RWPE2 (cell line): ENCODE measurements around the gene EIF2AK3.

Source experiments
- ATAC-seq: fragments of 200-7000 bp; cut with Tn5 transposase; 3 replicates; pipeline ENCODE4 v1.9.1; 2021; ENCODE audit warnings: low read depth
- DNase-seq: peaks from one replicate; pipeline ENCODE4 v3.0.0-alpha.2; 2020; ENCODE audit warnings: low spot score
- H3K27ac ChIP-seq: fragments of 450-650 bp; 2 replicates; pipeline ENCODE4 v1.5.1; 2017; ENCODE audit warnings: mild to moderate bottlenecking; ENCODE audit not compliant: poor library complexity, severe bottlenecking
- H3K27me3 ChIP-seq: fragments of 250-450 bp; sonication (Bioruptor Pico); 2 replicates; pipeline ENCODE4 v1.5.1; 2021; ENCODE audit warnings: mild to moderate bottlenecking, moderate library complexity; ENCODE audit not compliant: insufficient read depth, poor library complexity, severe bottlenecking
- H3K36me3 ChIP-seq: fragments of 250-450 bp; sonication (Bioruptor Pico); 2 replicates; pipeline ENCODE4 v1.5.1; 2020; ENCODE audit warnings: low read depth, mild to moderate bottlenecking, moderate library complexity
- H3K4me1 ChIP-seq: fragments of 250-450 bp; sonication (Bioruptor Pico); 2 replicates; pipeline ENCODE4 v1.5.1; 2021; ENCODE audit warnings: mild to moderate bottlenecking, moderate library complexity; ENCODE audit not compliant: insufficient read depth, poor library complexity, severe bottlenecking
- H3K4me3 ChIP-seq: fragments of 250-450 bp; sonication (Bioruptor Pico); 2 replicates; pipeline ENCODE4 v1.5.1; 2021; ENCODE audit warnings: mild to moderate bottlenecking, moderate library complexity; ENCODE audit not compliant: severe bottlenecking
- H3K9me3 ChIP-seq: fragments of 250-450 bp; sonication (Bioruptor Pico); 2 replicates; pipeline ENCODE4 v1.5.1; 2021; ENCODE audit warnings: mild to moderate bottlenecking, moderate library complexity; ENCODE audit not compliant: severe bottlenecking
- TF ChIP-seq, protein P1 (sequence below): fragments of 450-650 bp; IDR thresholded peaks from one replicate; pipeline ENCODE4 v1.5.1; 2017; ENCODE audit warnings: mild to moderate bottlenecking, moderate library complexity; ENCODE audit not compliant: poor library complexity, severe bottlenecking

EIF2AK3 gene

DNA sequence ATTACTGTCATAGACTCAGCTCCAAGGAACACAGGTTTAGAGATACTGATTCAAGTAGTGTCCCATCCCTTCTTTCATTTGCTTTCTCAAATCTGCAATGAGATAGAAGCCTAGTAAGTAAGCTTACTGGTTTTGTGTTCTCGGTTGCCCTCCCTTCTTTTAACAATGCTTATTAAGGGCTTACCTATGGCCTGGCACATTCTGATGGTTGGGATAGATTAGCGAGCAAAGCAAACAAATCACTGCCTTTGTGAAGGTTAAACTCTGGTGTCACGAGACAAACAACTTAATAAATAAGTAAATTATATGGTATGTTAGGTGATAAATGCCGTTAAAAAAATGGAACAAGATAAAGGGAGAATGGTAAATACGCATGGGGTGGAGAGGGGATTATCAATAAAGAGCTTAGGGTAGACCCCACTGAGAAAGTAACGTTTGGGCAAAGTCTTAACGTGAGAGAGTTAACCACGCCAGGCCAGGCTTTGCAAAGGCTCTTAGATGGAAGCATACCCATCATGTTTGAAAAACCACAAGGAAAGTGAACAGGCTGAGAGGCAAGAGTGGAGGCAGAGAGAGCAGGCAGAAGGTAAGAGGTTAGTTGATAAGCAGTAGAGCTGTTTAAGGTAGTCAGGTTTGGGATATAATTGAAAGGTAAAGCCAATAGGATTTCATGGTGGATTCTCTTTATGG, 31.0 kb downstream of the EIF2AK3 start:
- no peak overlapping the region for H3K27ac ChIP-seq
- DNase-seq = no peak
- H3K36me3 ChIP-seq = peaks cover 35% of the 10 kb centered on the region
- no peak for ATAC-seq
- no peaks in the 10 kb centered on the region for H3K27me3 ChIP-seq
- TF ChIP-seq, protein P1, sequence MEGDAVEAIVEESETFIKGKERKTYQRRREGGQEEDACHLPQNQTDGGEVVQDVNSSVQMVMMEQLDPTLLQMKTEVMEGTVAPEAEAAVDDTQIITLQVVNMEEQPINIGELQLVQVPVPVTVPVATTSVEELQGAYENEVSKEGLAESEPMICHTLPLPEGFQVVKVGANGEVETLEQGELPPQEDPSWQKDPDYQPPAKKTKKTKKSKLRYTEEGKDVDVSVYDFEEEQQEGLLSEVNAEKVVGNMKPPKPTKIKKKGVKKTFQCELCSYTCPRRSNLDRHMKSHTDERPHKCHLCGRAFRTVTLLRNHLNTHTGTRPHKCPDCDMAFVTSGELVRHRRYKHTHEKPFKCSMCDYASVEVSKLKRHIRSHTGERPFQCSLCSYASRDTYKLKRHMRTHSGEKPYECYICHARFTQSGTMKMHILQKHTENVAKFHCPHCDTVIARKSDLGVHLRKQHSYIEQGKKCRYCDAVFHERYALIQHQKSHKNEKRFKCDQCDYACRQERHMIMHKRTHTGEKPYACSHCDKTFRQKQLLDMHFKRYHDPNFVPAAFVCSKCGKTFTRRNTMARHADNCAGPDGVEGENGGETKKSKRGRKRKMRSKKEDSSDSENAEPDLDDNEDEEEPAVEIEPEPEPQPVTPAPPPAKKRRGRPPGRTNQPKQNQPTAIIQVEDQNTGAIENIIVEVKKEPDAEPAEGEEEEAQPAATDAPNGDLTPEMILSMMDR = no peak
- H3K9me3 ChIP-seq = no peaks in the 10 kb centered on the region
- peaks cover 16% of the 10 kb centered on the region for H3K4me1 ChIP-seq
- no peak overlapping the region for H3K4me3 ChIP-seq

DNA sequence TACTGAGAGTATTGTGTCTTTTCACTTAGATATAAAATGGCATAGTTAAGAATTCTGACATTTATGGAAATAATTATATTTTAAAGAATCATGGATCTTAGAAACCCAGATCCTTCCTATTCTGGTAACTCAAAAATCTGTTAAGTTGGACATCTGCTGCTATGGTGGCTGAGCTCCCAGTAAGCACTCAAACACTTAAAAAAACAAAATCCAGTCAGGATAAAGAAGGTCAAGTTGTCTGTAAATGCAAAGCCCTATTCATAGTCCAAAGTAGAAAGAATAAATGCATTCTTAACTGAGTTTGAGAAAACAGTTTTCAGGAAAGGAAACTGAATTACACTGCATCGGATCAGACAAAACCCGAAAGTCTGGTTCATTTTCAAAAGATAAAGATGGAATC, 35.6 kb downstream of the EIF2AK3 start:
- Histone ChIP-seq H3K4me3 (no peak overlapping the region), H3K4me1 (no peaks in the 10 kb centered on the region), H3K36me3 (peaks cover 76% of the 10 kb centered on the region), H3K27ac (no peak overlapping the region), H3K27me3 (no peaks in the 10 kb centered on the region), H3K9me3 (peaks cover 2% of the 10 kb centered on the region)
- DNase-seq (no peak), ATAC-seq (no peak)
- TF ChIP-seq, protein P1 = no peak

DNA sequence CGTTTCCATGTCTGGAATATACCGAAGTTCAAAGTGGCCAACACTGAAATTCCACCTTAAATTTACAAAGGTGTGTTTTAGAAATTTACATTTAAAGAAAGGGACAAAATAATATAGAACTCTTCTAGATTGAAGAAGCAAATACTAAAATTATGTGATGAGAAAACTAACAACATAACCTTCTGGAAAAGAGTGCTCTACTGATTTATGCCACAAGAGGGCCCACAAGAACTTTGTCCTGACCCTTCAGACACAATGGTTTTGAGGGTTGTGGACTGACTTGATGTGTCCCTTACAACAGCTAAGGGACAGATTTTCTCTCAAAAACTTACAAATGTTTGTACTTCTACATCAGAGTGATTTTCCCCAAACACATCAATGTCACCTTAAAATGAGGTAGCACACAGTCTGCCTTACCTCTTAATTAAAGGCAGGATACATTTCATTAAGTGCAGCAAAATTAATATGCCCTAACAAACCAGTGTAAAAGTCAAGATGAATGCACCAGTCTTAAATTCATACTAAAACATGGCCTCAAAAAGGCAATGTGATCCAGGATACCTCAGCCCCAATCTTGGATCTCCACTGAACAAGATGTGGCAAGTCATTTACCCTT, 36.2 kb downstream of the EIF2AK3 start:
- peak; percentile 69; the same call in 2 of the 3 replicates for ATAC-seq
- H3K27ac ChIP-seq = no peak overlapping the region
- H3K27me3 ChIP-seq = no peaks in the 10 kb centered on the region
- H3K9me3 ChIP-seq = peaks cover 2% of the 10 kb centered on the region
- H3K36me3 ChIP-seq = peaks cover 79% of the 10 kb centered on the region
- no peak overlapping the region for H3K4me3 ChIP-seq
- TF ChIP-seq, protein P1 = peak; percentile 86
- no peaks in the 10 kb centered on the region for H3K4me1 ChIP-seq
- DNase-seq = no peak

DNA sequence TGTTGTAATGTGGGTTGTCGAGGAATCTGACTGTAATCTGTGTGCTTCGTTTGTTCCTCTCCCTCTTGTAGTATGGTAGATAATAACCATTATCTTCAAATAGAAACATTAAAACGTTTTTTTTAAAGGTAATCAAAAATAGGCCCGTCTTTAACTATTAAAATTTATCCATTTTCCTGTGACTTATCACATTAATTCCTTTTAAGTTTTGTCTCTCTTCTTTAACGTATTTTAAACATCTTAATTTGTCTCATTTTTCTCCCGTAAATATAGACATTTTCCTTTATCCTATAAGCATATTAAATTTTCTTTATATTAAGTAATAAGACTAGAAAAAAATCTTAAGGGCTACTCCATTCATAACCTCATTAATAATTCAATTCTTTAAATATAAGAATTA, 41.3 kb downstream of the EIF2AK3 start:
- peaks cover 82% of the 10 kb centered on the region for H3K36me3 ChIP-seq

More for the DNA sequence above, 41.3 kb downstream of the EIF2AK3 start:
- no peak for ATAC-seq
- H3K27me3 ChIP-seq = no peaks in the 10 kb centered on the region
- TF ChIP-seq, protein P1 = no peak
- DNase-seq = no peak
- no peak overlapping the region for H3K27ac ChIP-seq
- H3K9me3 ChIP-seq = peaks cover 2% of the 10 kb centered on the region
- no peak overlapping the region for H3K4me3 ChIP-seq
- H3K4me1 ChIP-seq = no peaks in the 10 kb centered on the region
